NOMO-1 treated with DMSO at 0.1 percent for 48 hours (cell line): Measurements from ENCODE around the gene C19orf38.
"Not testable (repeated sequence)": the region's sequence is repeated elsewhere in the genome, so short reads cannot be mapped to it uniquely, and the experiment has no call there.

ENCODE experiments used
- DNase-seq: peaks from one replicate; lab custom pipeline; 2025; ENCODE audit not compliant: unreplicated experiment; lab: John Stamatoyannopoulos, UW

Gene C19orf38

DNA sequence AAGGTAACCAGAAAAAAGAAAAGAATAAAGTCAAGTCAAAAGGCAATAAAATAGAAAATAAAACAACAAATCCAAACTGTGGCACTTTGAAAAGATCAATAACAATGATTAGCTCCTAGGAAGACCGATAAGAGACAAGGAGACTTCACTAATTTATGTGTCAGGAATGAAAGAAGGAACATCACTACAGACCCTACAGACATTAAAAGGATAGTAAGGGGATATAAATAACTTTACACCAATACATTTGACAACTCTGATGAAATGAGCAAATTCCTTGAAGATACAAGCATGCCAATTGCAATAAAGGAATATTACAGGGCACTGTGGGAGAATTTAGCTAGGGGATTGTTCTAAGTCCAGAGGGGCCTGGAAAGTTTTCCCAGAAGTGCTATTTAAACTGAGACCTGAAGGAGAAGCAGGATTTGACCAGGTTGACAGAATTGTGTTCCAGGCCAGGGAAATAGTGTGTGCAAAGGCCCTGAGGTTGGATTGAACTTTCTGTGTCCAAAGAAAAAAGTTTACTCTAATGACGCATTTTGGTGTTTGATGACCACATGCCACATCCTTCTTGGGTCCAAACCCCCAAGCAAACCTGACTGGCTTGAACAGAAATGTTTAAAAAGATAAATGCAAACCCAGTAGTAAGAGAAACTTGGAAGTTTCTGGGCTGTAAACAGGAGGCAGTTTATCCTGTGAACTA is 1.6 kb upstream of the C19orf38 start:
- no peak for DNase-seq

DNA sequence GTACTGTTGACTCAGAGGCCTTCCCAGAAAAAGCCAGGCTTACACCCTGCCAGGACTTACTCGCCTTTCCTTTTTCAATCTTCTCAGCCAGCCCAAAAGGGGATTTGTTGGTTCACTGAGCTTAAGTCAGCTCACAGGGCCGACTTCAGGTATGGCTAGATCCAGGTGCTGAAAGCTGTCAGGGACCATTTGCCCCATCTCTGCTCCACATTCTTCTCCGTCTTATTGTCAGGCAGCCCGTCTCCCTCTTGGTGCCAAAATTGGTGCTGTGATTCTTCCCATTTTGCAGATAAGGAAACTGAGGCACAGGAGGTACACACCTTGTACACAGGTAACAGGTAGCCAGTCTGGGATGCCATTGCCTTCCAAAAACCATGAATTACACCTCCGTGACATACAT is 2.4 kb downstream of the C19orf38 start:
- no peak for DNase-seq

DNA sequence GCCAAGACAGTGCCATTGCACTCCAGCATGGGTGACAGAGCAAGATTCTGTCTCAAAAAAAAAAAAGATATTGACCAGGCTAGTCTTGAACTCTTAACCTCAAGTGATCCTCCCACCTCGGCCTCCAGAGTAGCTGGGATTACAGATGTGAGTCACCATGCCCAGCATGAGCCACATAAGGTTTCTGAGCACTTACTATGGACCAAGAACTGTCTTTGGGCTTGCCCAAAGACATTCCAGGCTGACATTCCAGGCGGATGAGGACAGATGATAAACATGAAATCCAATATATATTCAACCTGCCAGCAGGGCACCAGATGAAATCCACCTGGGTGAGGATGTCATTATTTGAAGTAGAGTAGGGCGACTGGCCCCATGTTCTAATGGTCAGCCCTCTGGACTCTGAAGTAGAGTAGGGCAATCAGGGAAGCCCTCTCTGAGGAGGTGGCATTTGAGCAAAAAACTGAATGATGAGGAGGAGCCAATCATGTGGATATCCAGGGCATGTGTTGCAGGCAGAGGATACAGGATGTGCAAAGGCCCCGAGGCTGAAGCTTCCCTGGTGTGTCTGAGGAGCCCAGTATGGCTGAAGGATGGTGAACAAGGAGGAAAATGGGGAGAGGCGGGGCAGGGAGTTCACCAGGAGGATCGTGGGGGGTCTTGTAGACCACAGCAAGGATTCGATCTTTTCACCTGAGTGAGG is 4.0 kb downstream of the C19orf38 start:
- DNase-seq, result no peak

DNA sequence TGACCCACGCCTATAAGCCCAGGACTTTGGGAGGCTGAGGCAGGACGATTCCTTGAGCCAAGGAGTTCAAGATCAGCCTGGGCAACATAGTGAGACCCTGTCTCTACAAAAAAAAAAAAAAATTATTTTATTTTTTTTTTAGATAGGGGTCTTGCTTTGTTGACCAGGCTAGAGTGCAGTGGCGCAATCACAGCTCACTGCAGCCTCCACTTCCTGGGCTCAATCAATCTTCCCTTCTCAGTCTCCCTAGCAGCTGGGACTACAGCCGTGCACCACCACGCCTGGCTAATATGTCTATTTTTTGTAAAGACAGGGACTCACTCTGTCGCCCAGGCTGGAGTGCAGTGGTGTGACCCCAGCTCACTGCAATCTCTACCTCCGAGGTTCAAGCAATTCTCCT is 4.7 kb downstream of the C19orf38 start:
- no peak for DNase-seq

DNA sequence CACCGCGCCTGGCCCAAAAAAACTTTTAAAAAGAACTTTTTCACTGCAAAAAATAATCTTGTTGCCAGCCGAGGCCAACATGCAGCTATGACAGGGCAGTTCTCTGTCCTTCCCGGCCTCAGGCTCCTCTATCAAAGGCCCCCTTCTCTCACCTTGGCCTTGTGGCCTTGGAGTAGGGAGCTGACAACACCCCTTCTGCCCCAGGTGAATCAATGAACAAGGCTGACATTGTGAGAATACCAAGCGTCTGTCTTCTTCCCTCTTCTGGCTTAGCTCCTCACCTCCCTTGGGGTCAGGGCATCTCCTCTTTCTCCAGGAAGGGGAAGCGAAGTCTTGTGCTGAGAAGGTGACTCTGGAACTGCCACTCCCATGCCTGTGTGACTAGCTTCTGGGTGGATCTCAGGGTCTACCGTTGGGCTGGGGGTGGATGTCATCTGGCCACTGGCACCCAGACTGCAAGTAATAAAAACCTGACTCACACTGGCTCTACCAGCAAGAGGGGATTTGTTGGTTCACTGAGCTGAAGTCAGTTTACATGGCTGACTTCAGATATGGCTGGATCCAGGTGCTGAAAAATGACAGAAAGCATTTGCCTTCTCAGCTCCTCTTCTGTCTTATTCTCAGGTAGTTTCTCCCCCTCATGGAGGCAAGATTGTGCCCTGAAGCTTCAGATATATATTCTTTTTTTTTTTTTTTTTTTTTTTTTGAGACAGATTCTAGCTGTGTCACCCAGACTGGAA is 6.3 kb downstream of the C19orf38 start:
- no peak for DNase-seq

DNA sequence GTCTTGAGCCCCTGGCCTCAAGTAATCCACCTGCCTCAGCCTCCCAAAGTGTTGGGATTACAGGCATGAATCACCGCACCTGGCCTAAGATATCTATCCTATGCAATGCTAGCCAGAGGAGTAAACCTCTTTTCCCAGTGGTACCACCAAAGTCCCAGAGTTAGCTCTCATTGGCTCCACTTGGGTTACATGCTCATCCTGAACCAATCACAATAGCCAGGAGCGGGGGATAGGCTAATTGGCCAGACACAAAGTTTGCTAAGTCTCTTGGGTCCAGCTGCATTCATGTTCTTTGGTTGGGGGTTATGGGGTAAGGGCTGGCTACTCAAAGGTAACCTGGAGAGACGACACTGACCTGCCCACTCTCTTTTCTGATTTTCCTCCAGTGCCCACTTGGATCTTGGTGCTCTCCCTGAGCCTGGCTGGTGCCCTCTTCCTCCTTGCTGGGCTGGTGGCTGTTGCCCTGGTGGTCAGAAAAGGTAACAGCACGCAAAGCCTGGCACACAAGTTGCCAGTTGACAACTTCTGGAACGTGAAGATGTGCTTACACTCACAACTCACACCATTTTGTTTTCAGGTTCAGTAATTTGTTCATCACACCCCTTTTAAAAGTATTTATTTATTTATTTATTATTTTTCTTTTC is 7.8 kb downstream of the C19orf38 start:
- DNase-seq, result no peak

DNA sequence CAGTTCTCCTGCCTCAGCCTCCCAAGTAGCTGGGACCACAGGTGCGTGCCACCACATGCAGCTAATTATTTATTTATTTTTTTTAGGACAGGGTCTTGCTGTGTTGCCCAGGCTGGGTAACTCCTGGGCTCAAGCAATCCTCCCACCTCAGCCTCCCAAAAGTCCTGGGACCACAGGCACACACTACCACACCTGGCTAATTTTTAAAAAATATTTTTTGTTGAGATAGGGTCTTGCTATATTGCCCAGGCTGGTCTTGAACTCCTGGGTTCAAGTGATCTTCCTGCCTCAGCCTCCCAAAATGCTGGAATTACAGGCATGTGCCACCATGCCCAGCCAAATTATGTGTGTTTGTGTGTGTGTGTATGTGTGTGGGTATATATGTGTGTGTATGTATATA is 8.7 kb downstream of the C19orf38 start:
- DNase-seq, result not testable (repeated sequence)

DNA sequence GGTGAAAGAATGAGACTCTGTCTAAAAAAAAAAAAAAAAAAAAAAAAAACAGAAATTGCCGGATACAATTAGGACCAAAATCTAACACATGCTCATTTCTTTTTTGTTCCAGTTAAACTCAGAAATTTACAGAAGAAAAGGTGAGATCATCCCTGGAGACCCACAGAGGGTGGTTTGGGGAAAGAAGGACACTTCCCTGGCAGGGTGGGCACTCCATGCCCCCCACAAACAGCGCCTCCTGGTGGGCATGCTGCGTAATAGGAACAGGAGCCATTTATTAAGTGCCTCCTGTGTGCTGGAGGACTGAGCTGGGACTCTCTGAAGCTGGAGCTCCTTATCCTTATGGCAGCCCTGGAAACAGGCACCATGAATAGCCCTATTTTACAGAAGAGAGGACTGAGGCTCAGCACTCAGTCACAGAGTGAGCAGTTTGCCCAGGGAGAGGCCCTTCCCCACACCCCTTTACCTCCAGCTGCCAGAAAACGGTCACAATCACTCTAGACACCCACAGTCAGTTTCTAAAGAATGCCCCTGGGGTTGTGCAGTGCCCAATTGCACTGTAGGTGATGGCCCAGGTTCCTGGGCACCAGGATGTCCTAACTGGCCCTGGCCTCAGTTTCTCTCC is 10.1 kb downstream of the C19orf38 start:
- no peak for DNase-seq

DNA sequence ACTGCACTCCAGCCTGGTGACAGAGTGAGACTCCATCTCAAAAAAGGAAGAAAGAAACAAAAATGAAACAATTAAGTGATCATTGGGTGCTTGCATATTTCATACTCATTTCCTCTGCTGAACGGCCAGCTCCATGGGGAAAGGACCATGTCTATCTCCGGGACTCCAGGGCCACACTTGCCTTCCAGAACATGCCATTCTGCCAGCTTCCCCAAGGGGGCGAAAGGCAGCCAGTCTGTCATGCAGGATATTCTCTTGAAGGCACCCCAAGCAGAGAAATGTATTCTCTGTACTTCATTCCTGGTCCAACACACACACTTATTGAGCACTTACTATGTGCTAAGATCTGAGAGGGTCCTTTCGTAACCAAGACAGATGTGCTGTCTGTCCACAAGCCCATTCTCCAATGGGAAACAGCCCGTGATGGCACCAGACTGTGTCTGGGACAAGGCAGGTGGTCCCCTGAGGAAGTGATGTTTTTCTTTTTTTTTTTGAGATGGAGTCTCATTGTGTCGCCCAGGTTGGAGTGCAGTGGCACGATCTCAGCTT is 13.0 kb downstream of the C19orf38 start:
- peak; percentile 45 for DNase-seq

DNA sequence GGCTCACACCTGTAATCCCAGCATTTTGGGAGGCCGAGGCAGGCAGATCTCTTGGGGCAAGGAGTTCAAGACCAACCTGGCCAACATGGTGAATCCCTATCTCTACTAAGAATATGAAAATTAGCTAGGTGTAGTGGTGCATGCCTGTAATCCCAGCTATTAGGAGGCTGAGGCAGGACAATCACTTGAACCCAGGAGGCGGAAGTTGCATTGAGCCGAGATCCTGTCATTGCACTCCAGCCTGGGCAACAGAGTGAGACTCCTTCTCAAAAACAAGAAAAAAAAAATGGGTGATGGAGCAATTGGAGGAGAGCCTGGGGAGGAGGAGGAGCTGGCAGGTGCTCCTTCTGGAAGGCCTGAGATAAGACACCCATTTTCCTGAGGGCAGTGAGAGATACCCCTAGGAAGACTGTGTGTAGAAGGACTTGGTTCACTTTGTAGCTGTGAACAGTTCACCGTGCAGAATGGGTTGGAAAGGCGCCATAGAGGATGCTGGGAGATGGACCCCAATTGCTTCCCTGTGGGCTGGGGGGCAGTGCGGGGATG is 14.4 kb downstream of the C19orf38 start:
- no peak for DNase-seq

DNA sequence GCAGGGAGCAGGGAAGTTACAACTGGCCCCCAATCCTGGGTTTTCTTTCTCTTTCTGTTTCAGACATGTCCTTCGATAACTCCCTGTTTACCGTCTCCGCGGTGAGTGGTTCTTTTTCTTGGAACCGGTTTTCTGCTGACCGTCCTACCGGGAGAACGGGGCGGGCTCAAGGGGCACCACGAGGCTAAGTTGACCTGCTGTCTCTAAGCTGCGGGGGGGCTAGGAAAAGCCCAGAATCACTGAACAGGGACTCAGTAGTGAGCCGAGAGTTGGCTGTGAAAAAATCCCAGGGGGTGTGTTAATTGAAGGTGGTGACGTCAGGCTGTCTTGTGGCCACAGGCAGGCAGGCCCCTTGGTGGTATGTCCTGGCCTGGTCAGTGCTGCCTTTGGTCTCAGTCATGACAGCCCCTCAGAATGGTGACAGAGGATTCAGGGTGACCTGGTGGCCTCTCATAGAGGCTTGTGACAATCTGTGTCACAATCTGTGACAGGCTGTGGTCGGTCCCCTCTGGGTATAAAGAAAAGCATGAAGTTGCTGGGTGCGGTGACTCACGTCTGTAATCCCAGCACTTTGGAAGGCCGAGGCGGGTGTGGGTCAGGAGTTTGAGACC is 15.0 kb downstream of the C19orf38 start:
- no peak for DNase-seq

DNA sequence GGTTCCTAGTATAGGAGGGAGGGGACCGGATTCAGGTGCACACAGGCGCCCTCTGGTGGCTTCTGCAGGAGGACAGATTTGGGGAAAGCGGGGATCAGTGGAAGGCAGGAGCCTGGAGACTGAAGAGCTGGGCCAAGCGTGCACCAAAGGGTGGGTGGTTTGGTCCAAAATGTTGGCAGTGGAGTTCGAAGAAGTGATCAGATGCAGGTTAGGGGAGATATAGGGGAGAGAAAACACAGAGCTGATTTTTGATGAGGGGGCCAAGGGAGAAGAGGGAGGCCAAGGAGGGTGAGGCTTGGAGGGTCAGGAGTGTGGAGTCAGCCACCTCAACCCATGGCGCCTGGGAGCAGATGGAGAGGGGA is 16.3 kb downstream of the C19orf38 start:
- peak; percentile 69 for DNase-seq

DNA sequence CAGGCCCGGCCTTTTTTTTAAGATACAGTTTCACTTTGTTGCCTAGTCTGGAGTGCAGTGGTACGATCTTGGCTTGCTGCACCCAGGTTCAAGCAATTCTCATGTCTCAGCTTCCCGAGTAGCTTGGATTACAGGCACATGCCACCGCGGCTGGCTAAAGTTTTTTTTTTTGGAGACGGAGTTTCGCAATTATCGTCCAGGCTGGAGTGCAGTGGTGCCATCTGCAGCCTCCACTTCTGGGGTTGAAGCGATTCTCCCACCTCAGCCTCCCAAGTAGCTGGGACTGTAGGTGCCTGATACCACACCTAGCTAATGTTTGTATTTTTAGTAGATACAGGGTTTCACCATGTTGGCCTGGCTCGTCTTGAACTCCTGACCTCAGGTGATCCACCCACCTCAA is 18.3 kb downstream of the C19orf38 start:
- DNase-seq, result no peak

DNA sequence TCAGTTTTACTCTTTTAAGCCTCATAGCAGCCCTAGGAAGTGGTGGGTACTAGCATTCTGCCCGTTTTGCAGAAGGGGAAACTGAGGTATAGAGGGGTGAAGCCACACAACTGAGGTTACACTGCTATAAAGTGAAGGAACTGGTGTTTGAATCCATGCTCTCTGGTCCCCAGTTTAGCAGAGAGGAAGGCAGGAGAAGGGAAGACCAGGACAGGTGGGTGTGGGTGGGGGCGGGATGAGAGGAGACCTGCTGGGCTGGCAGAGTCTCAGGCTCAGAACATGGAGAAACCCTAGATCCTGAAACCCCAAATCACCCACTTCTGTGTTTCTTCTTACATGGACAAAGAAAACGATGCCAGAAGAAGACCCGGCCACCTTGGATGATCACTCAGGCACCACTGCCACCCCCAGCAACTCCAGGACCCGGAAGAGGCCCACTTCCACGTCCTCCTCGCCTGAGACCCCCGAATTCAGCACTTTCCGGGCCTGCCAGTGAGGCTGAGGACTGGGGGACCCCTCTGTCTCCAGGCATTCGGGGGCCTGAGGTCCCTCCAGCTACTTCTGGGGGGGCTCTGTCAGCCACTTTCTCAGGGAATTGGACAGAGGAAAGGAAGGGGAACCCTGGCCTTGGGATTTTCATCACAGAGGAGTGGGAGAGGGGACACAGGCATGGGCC is 20.8 kb downstream of the C19orf38 start:
- no peak for DNase-seq

DNA sequence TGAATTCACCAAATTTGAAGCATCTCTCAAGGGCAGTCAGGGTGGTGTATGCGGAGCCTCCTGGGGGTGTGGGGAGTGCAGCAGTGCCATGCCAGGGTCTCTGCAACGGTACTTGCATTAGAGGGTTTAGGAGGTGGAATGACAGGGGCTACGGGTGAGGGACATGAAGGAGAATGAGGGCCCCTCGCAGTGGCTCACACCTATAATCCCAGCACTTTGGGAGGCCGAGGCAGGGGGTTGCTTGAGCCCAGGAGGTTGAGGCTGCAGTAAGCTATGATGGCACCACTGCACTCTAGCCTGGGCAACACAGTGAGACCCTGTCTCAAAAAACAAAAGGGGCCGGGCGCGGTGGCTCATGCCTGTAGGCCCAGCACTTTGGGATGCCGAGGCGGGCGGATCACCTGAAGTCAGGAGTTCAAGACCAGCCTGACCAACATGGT is 21.7 kb downstream of the C19orf38 start:
- not testable (repeated sequence) for DNase-seq

DNA sequence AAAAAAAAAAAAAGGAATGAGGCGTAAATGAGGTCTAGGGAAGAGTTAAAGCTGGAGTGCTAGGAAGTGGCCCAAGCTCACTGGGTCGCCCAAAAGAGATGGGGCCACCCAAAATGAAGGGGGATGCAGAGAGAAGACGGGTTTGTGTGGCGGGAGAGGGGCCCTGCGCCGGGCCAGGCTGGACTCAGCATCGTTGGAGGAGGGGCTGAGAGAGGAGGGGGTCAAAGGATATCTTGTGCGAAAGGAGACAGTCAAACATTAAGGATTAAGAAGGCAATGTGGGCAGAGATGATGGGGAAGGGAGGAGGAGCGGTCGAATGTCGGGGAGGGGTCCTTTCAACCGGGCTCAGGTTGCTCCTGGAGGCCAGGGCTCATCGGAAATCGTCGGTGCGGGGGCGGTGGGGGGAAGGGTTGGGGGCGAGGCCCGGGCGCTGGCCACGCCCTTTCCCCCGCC is 22.3 kb downstream of the C19orf38 start:
- DNase-seq, result no peak

DNA sequence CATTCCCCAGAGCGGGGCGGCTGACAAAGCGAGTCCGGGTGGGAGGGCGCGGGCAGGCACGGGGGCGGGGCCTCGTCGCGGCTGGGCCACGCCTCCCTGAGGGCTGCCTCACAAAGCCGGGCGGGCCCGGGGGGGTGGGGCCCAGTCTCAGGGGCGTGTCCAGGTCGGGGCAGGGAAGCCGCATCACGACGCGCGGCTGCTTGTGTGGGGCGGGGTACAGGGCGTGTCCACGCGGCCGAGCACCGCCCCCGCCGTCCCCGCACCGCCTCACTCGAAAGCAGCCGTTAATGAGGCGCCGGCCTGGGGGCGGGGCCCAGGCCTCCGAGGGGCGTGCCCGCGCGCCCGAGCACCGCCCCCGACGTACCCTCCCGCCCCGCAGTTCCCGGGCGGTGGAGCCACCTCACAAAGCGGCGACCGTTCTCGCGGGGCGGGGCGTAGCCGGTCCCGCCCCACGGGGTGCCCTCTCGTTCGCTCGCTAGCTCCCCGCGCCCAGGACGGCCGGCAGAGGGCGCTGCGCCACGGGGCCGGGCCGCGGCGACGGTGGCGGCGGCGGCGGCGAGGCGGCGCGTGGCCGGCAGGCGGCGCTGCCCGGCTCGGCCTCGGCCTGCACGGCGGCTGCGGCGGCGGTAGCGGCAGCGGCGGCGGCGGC is 22.9 kb downstream of the C19orf38 start, which contains the start of gene CARM1:
Gene CARM1, plus strand, starts transcription at position 599 of the 649 bp plus-strand sequence. CDS start 150 bp downstream, outside the sequence.
- DNase-seq, result peak; percentile 98

DNA sequence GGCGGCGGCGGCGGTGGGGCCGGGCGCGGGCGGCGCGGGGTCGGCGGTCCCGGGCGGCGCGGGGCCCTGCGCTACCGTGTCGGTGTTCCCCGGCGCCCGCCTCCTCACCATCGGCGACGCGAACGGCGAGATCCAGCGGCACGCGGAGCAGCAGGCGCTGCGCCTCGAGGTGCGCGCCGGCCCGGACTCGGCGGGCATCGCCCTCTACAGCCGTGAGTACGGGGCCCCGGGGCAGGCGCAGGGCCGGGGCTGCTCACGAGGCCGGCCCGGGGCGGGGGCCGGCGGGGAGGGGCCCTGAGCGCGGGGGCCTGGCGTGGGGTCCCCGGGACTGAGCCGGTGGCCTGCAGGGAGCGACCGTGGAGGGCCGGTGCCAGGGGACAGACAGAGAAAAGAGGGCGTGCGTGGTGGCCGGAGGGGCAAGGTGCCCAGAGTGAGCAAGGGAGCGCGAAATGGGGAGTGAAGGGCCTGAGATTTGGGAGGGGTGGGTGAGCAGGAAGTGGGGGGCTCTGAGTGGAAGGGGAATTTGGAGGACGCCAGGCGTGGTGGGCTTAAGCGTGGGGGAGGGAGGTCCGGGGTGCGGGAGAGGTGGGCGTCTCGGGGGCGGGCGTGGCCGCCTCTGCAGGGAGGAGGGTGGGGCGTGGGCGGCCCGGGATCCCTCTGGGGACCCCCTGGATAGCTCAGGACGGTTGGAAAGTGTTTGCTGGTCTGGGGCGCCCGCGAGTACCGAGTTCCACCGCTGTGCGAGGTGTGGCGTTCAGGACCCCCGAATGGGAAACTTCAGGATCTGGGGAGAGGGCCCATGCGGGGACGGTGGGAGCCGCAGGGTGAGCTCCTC is 23.7 kb downstream of the C19orf38 start:
- DNase-seq, result no peak
